NCI-H345 (cell line): ENCODE results near the gene PHLDA2.
"Not testable (repeated sequence)": the region's sequence is repeated elsewhere in the genome, so short reads cannot be mapped to it uniquely, and the experiment has no call there.

Experiments used
- DNase-seq: peaks from one replicate; lab custom pipeline; 2025; lab: John Stamatoyannopoulos, UW

The PHLDA2 gene

GRCh38 chr11:2945031-2945756 is 16.0 kb upstream of the PHLDA2 start:
- no peak for DNase-seq

DNA sequence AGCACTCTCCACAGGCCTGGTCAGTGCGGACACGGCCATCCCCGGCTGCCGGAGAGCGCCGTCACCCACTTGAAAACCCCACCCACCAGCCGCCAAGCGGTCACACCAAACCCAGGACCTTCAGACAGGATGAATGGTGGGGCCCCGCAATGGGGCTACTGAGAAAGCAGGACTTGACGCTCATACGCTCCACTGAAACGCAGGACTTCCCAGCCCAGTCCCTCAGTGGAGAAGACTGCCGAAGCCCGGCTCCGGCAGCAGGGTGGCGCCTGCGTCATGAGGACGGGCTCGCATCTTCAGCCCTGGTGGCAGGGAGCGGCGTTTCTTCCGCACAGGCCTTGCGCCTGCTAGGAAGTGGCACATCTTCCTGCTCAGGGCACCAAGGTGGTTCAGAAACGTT is 15.3 kb upstream of the PHLDA2 start:
- DNase-seq = no peak

GRCh38 chr11:2943711-2944118 is 14.5 kb upstream of the PHLDA2 start:
- peak; percentile 36 for DNase-seq

DNA sequence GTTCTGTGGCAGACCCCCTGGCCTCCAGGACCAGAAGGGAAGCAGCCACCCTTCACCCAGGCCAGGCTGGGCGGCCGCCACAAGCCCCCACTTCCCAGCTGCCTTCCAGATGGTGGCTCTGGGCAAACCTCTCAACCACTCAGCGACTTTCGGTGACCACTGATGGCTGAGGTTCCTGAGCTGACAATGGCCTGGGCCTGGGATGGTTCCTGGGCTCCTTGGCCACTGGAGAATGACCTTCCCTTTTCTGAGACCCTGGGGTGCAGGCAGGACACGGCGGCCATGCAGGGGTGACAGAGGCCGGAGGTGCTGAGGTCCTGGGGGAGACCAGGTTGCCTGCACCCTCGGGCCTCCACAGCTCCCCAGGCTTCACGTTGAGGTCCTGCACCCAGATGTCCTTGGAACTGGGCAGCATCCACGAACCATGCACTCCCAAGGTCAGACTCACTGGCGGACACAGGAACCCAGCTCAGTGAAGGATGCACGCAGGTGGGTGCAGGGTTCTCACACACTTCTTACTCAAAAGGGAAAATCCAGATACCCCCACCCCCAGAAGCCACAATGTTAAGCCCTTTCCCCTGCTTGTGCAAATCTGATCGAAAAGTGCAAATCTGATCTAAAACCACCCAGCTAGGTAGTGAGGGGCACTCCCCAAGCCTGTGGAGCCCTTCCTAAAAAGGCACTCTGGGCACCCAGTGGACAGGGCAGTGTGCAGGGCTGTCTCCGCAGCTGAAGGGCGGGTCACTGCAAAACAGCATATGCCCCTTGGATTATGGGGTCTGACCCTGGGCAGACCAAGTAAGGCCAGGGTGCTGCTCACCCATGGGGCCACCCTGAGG is 13.9 kb upstream of the PHLDA2 start:
- no peak for DNase-seq

DNA sequence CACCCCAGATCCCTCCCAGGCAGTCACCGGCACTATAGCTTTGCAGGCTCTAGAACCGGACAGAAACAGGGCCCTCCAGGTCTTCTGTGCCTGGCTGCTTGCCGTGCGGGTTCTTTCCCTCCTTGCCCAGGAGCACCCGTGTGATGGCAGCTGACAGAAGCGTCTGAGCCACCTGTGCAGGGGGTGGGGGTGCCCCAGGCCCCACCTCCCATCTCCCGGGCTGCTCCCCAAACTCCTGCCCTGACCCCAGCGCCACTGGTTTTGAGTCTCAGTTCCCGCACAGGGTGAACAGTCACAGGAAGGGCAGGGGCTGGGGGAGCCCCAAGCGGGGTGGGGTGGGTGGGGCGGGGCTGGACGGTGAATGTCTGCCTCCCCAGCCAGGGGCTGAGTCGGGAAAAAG is 13.2 kb upstream of the PHLDA2 start:
- no peak for DNase-seq

GRCh38 chr11:2940921-2941821 is 12.0 kb upstream of the PHLDA2 start:
- no peak for DNase-seq

GRCh38 chr11:2940147-2940920 is 11.1 kb upstream of the PHLDA2 start:
- no peak for DNase-seq

DNA sequence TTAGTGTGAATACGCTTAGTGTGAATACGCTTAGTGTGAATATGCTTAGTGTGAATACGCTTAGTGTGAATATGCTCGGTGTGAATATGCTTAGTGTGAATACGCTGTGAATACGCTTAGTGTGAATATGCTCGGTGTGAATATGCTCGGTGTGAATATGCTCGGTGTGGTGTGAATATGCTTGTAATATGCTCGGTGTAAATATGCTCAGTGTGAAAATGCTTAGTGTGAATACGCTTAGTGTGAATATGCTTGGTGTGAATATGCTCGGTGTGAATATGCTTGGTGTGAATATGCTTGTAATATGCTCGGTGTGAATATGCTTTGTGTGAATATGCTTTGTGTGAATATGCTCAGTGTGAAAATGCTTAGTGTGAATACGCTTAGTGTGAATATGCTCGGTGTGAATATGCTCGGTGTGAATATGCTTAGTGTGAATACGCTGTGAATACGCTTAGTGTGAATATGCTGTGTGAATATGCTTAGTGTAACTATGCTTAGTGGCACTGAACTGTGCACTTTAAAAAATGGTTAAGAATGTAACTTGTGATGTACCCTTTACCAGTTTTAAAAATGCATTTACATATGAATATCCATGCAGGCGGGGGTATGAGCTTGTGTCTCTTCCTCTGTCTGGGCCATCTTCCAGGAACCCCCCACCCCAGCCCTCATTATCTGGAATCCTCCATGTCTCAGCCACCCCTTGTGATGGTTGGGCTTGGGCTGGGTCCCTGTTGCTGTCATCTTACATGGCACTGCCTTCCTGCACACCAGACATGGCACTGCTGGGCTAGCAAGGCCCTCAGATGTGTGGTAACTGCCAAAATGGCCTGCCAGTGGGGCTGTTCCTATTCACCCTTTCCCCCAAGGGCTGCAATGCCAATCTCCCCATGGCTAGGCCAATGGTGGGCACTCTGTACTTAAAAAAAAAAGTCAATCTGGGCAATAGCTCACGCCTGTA is 9.5 kb upstream of the PHLDA2 start:
- DNase-seq = not testable (repeated sequence)

GRCh38 chr11:2937641-2938457 is 8.6 kb upstream of the PHLDA2 start:
- DNase-seq = not testable (repeated sequence)

DNA sequence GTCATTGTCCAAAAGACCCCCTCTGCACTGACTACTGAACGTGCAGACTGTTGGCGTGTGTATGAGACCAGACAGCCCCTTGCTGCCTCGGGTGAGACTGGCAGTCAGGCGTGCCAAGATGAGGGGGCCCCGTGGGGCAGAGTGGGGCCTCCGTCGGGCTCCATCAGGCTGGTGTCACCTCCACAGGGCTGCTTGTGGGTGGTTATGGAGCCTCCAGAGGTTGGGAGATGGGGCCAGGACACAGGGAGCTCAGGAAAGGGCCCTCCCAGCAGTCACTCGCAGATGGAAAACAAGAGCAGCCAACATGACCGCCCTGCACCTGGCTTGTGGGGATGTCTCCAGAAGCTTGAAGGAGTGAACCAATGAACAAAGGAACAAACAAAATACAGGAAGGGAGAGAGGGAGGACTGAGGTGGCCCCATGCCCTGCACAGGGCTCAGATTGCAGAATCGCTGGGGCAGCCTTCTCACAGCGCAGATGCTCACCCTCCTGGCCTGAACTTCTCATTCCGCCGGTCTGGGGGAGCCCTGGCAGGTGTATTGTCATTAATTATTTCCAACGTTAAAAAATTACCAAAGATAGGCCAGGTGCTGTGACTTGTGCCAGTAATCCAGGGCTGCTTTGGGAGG is 5.5 kb upstream of the PHLDA2 start:
- DNase-seq = no peak

GRCh38 chr11:2934021-2934550 is 4.9 kb upstream of the PHLDA2 start:
- DNase-seq = no peak

DNA sequence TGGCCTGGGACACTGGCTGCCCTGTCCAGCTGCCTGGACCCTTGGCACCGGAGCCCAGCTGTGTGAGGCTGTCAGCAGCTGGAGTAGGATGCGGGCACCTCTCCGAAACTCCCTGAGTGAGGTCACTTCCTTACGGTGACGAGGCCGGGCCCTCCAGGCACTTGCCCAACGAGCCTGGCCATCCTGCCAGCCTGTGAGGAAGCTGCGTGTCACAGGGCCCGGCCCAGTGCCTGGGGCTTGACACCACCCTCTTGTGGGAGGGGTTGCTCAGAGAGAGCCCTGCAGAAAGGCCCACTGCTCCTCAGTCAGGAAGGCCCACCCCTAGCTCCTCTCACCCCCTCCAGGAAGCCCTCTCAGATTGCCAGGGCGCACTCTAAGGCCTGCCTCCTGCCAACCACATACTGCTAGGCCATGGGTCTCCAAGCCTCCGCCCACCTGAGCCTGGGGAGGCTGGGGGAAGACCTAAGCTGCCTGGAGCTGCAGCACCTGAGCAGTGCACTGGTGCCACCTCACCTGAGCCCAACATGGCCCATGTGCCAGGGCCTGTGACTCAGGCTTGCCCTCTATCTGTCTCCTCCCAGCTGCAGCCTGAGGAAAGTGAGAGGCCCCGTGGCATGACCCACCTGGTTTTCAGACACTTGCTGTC is 4.3 kb upstream of the PHLDA2 start:
- DNase-seq = no peak

GRCh38 chr11:2932850-2933251 is 3.6 kb upstream of the PHLDA2 start:
- DNase-seq = no peak

DNA sequence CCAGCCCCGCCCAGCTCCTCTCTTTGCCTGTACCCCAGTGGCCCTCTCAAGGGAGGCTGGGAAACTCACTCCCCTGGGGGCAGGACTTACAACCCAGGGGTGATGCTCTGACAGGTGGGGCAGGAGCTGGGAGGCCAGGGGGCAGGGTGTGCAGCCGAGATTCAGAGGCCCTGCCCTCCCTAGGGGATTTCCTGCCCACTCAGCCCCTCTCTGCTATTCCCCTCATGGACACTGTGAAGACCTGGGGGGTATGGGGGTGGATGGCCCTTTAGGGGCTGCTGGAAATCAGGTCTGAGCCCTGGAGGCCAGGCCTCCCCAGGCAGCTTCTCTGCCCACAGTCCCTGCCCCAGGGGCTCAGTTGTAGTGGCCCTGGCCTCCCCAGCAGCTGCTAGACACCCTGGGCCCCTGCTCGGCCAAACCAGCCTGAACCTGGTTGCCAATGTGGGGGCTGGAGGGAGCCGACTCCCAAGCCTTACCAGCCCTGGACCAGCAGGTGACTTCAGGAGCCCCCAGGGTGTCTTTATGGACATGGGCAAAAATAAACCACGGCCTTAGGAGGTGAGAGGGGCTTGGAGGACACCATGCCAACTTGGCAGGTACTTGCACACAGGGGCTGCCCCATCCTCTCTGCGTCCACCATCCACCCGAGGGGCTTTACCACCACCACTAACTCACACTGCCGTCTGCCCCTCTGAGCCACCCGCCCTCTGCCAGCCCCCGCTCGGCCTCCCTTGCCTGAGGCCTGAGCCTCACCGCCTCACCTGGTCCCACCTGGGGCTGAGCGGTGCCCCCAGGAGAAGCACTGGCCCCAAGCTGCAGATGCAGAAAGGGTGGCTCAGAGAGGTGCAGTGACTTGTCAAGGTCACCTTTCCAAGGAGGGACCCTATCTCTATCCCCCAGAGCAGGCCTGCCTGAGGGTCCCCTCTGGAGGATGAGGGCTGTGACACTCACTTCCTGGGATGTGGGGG is 2.8 kb upstream of the PHLDA2 start:
- DNase-seq = no peak

- DNase-seq = no peak
Measured at GRCh38 chr11:2931420-2931746, 2.2 kb upstream of the PHLDA2 start.

DNA sequence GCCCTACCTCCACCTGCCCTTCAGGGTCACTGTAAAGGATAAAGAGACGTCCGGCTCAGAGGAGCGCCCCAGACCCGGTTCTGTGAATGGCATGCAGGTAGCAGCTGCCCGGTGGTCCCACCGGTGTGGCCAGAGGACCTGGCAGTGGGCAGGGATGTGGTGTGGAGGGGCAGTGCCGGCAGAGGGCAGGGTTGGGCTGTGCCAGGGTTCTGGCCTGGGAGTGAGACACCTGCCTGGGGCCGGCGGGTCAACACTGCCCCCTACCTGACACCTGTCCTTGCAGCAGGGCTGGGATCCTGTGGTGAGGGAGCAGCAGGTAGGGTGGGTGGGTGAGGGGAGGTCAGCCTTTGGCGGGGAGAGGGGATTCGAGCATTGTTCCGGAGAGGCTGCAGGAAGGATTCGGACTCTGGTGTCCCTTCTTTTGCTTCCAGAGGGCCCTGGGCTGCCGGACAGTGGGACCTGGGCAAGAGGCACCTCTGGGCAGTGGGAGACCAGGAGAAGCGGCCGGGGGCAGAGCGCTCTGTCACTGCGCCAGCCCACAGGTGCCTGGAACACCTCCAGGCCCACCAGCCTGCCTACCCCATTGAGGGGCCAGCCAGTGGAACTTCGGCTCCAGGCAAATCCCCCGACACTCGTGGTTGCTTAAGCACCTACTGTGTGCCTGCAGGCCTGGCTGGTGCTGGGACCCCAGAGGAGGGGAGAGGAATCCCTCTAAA is 1.6 kb upstream of the PHLDA2 start:
- peak; percentile 58 for DNase-seq
